K562 (cell line): ENCODE measurements around the gene NRP2.

Experiments
- ARID4B ChIP-seq: sonication (generic); formaldehyde crosslinking; IDR thresholded peaks from 2 replicates; pipeline ENCODE4 v1.8.0; 2022; ENCODE audit warnings: mild to moderate bottlenecking, missing genetic modification reagents
- EZH2 ChIP-seq: IDR thresholded peaks from 2 replicates; pipeline ENCODE4 v1.6.1; 2012; ENCODE audit warnings: low read depth, mild to moderate bottlenecking, inconsistent platforms, low read length, borderline replicate concordance
- HNRNPL ChIP-seq: fragments of 200-400 bp; formaldehyde crosslinking; IDR thresholded peaks from 2 replicates; pipeline ENCODE4 v1.6.1; 2017; ENCODE audit warnings: low read depth, mild to moderate bottlenecking, low read length
- JUN ChIP-seq, 2 experiments: sonication (generic) in 1 of 2; formaldehyde crosslinking in 1 of 2; IDR thresholded peaks; 2 replicates each; pipeline versions ENCODE4 v1.6.1 to v1.8.0; 2012 to 2022; ENCODE audit warnings: borderline replicate concordance in 2 of 2, mild to moderate bottlenecking in 2 of 2, improper control_type of control experiment in 1 of 2, low read depth in 1 of 2, low read length in 1 of 2, missing genetic modification reagents in 1 of 2
- PCBP2 ChIP-seq: fragments of 200-400 bp; formaldehyde crosslinking; IDR thresholded peaks from 2 replicates; pipeline ENCODE4 v1.6.1; 2018; ENCODE audit warnings: low read length, low read depth, mild to moderate bottlenecking, moderate library complexity; ENCODE audit not compliant: poor library complexity, severe bottlenecking
- POLR2A ChIP-seq: fragments of 450-650 bp; conservative IDR thresholded peaks from 2 replicates; pipeline ENCODE4 v1.6.1; 2016
- TRIM28 ChIP-seq: fragments of 450-650 bp; IDR thresholded peaks from 2 replicates; pipeline ENCODE4 v1.6.1; 2017
- ZNF609 ChIP-seq: sonication (generic); formaldehyde crosslinking; IDR thresholded peaks from 2 replicates; pipeline ENCODE4 v1.8.1; 2023; ENCODE audit warnings: missing genetic modification reagents, mild to moderate bottlenecking, borderline replicate concordance
- TF ChIP-seq, protein P1 (sequence below), 3 experiments: IDR thresholded peaks in 2 of 3; conservative IDR thresholded peaks in 1 of 3; 2 replicates each; pipeline ENCODE4 v1.5.1; 2011 to 2012; ENCODE audit warnings: low read length in 3 of 3, mild to moderate bottlenecking in 3 of 3, control low read depth in 2 of 3, improper control_type of control experiment in 1 of 3, inconsistent platforms in 1 of 3, low read depth in 1 of 3, mixed read lengths in 1 of 3, moderate library complexity in 1 of 3; ENCODE audit not compliant: insufficient read depth in 2 of 3

DNA sequence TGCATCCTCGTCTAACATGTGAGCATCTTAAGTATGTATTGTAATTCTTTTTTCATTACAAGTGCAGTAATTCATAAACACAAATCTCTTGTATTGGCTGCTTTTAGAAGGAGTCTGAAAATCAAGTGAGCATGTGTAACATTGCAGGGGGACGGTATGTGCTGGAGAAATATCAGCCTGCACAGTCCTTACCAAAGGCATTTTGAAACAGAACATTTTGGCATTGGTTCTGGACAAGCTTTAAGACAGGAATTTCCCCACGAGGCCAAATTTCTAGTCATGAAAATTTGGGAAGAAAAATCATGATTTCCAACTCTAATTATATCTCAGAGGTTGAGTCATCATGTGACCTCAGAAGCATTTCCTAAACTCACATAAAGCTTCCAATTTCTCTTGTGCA is 24.7 kb upstream of the NRP2 start:
- no peak for TF ChIP-seq TRIM28
- TF ChIP-seq PCBP2, result no peak
- TF ChIP-seq POLR2A, result no peak
- TF ChIP-seq, protein P1, sequence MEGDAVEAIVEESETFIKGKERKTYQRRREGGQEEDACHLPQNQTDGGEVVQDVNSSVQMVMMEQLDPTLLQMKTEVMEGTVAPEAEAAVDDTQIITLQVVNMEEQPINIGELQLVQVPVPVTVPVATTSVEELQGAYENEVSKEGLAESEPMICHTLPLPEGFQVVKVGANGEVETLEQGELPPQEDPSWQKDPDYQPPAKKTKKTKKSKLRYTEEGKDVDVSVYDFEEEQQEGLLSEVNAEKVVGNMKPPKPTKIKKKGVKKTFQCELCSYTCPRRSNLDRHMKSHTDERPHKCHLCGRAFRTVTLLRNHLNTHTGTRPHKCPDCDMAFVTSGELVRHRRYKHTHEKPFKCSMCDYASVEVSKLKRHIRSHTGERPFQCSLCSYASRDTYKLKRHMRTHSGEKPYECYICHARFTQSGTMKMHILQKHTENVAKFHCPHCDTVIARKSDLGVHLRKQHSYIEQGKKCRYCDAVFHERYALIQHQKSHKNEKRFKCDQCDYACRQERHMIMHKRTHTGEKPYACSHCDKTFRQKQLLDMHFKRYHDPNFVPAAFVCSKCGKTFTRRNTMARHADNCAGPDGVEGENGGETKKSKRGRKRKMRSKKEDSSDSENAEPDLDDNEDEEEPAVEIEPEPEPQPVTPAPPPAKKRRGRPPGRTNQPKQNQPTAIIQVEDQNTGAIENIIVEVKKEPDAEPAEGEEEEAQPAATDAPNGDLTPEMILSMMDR (IDR thresholded peaks at IDR 0.05 in 2 of 3, conservative IDR thresholded peaks at IDR 0.05 in 1 of 3; ENCODE audit: insufficient read depth in 2 of 3, low read depth in 1 of 3, low read length in 3 of 3), result no peak
- TF ChIP-seq JUN (IDR thresholded peaks at IDR 0.05; ENCODE audit: borderline replicate concordance, low read depth, low read length), result no peak
- no peak for TF ChIP-seq JUN (CRISPR knock-in tag; IDR thresholded peaks at IDR 0.05; ENCODE audit: borderline replicate concordance)
- no peak for TF ChIP-seq ARID4B
- no peak for TF ChIP-seq EZH2
- no peak for TF ChIP-seq ZNF609 (CRISPR knock-in tag)
- no peak for TF ChIP-seq HNRNPL
